Thoracic aorta (tissue), 2 donors: ENCODE data around the gene TYW1B. TPM values are rescaled to one million over a fixed set of nuclear protein-coding genes. Genes with fewer than 3 reads are reported as not detected.
"Not testable (repeated sequence)": the region's sequence is repeated elsewhere in the genome, so short reads cannot be mapped to it uniquely, and the experiment has no call there.

Source experiments
- ATAC-seq: fragments of 150-250 bp; one replicate; pipeline ENCODE4 v1.8.0; 2017; ENCODE audit warnings: low read depth; ENCODE audit not compliant: insufficient number of reproducible peaks, low FRiP score
- DNase-seq: peaks from one replicate; pipeline ENCODE4 v3.0.0-alpha.2; 2020; ENCODE audit warnings: low spot score
- H3K27ac ChIP-seq, 2 donors: fragments of 200-600 bp; sonication (generic); 1 replicate in 1 of 2; 2 replicates in 1 of 2; pipeline ENCODE4 v1.5.1; 2016; ENCODE audit warnings: mild to moderate bottlenecking in 2 of 2, moderate library complexity in 2 of 2
- H3K27me3 ChIP-seq: fragments of 200-600 bp; sonication (generic); replicated peaks from 2 replicates; pipeline ENCODE4 v1.6.0; 2016; ENCODE audit warnings: mild to moderate bottlenecking; ENCODE audit not compliant: insufficient read depth
- H3K36me3 ChIP-seq: fragments of 200-600 bp; sonication (generic); one replicate; pipeline ENCODE4 v1.5.1; 2016
- H3K4me1 ChIP-seq, 2 donors: fragments of 200-600 bp; sonication (generic); 1 replicate in 1 of 2; 2 replicates in 1 of 2; pipeline versions ENCODE4 v1.5.1 to v1.6.0; 2016; ENCODE audit warnings: low read depth in 2 of 2, mild to moderate bottlenecking in 1 of 2; ENCODE audit not compliant: control insufficient read depth in 1 of 2
- H3K4me3 ChIP-seq: fragments of 200-600 bp; sonication (generic); 2 replicates; pipeline ENCODE4 v1.5.1; 2016; ENCODE audit warnings: mild to moderate bottlenecking
- H3K9me3 ChIP-seq: fragments of 200-600 bp; sonication (generic); 2 replicates; pipeline ENCODE4 v1.5.1; 2016
- total RNA-seq, 2 donors: library from RNA; depleted of rRNA; stranded (reverse); fragments of >200 nt; gene quantifications; one replicate each; pipeline versions ENCODE4 v1.1.0 to v1.2.3, GENCODE V29; 2016
- TF ChIP-seq, protein P1 (sequence below): fragments of 200-600 bp; sonication (generic); IDR thresholded peaks from one replicate; pipeline ENCODE4 v1.5.1; 2019; ENCODE audit warnings: antibody characterized with exemption

Gene TYW1B, protein sequence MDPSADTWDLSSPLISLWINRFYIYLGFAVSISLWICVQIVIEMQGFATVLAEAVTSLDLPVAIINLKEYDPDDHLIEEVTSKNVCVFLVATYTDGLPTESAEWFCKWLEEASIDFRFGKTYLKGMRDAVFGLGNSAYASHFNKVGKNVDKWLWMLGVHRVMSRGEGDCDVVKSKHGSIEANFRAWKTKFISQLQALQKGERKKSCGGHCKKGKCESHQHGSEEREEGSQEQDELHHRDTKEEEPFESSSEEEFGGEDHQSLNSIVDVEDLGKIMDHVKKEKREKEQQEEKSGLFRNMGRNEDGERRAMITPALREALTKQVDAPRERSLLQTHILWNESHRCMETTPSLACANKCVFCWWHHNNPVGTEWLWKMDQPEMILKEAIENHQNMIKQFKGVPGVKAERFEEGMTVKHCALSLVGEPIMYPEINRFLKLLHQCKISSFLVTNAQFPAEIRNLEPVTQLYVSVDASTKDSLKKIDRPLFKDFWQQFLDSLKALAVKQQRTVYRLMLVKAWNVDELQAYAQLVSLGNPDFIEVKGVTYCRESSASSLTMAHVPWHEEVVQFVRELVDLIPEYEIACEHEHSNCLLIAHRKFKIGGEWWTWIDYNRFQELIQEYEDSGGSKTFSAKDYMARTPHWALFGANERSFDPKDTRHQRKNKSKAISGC
- 1 to 10 TPM; 1.1 to 6.8 TPM for total RNA-seq

DNA sequence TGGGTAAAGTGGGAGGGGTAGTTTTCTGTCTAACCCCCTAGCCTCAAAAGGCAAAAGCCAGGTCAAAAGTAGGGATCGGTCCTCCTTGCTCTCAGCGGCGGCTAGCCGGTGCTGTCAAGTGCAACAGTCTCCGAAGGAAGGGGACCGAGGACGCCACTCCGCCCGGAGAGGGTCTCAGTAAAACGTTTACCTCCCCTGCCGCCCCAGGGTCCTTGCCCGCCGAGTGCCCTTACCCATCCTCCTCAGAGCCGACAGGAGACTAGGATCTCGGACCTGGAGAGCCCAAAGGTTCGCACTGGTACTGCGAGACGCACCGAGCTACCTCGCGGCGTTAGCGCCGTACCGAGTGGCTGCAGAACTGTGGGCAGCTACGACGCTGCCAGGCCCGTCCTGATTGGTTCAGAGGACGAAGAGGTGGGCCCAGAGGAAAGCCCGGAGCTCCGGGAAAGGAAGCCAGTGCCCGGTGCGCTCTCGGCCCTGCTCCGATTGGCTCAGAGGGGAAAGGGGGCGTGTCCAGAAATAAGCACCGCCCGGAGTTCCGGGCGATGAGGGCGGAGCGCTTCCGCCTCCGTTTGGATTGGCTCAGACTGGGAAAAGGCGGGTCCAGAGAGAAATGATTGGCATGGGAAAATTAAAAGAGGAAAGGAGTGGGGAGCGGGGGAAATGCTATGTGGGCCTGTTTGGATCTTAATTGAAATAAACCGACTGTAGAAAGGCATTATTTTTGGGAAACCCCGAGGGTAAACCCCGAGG is at the start of gene TYW1B:
Gene TYW1B (minus strand): TSS at position 362 of the 753 bp plus-strand sequence. CDS start 125 bp downstream, at position 237.
- DNase-seq, result peak; percentile 94
- peak within 1 kb of the TSS; percentile 89 to 98 for H3K27ac ChIP-seq
- ATAC-seq, result peak; percentile 87
- not testable (repeated sequence) for H3K27me3 ChIP-seq, H3K9me3 ChIP-seq
- peaks cover 13 to 30% of the 10 kb centered on the region in 2 donors for H3K4me1 ChIP-seq
- TF ChIP-seq, protein P1, sequence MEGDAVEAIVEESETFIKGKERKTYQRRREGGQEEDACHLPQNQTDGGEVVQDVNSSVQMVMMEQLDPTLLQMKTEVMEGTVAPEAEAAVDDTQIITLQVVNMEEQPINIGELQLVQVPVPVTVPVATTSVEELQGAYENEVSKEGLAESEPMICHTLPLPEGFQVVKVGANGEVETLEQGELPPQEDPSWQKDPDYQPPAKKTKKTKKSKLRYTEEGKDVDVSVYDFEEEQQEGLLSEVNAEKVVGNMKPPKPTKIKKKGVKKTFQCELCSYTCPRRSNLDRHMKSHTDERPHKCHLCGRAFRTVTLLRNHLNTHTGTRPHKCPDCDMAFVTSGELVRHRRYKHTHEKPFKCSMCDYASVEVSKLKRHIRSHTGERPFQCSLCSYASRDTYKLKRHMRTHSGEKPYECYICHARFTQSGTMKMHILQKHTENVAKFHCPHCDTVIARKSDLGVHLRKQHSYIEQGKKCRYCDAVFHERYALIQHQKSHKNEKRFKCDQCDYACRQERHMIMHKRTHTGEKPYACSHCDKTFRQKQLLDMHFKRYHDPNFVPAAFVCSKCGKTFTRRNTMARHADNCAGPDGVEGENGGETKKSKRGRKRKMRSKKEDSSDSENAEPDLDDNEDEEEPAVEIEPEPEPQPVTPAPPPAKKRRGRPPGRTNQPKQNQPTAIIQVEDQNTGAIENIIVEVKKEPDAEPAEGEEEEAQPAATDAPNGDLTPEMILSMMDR, result peak; percentile 33
- peaks cover 12% of the 10 kb centered on the region for H3K36me3 ChIP-seq
- H3K4me3 ChIP-seq, result peak within 1 kb of the TSS; percentile 96

DNA sequence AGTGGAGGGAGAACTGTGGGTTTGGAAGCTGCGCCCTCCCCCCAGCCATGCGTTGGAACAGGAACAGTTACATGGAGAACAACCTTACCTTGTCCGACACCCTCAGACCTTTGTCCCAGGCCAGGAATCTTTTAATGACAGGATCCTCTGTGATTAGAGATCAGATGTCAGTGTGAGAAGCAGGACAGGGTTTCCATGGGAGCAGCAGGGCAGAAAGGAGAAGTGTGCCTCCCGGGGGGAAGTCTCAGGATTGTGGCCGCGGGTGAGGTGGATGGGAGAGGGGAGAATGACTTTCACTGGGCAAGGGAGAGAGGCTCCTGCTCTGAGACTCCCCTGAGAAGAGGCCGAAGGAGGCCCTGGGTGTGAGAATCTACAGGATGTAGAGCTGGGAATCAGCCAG is 39.6 kb upstream of the TYW1B start:
- not testable (repeated sequence) for H3K27me3 ChIP-seq, DNase-seq, H3K27ac ChIP-seq, H3K4me3 ChIP-seq, ATAC-seq, H3K9me3 ChIP-seq, H3K36me3 ChIP-seq, H3K4me1 ChIP-seq

DNA sequence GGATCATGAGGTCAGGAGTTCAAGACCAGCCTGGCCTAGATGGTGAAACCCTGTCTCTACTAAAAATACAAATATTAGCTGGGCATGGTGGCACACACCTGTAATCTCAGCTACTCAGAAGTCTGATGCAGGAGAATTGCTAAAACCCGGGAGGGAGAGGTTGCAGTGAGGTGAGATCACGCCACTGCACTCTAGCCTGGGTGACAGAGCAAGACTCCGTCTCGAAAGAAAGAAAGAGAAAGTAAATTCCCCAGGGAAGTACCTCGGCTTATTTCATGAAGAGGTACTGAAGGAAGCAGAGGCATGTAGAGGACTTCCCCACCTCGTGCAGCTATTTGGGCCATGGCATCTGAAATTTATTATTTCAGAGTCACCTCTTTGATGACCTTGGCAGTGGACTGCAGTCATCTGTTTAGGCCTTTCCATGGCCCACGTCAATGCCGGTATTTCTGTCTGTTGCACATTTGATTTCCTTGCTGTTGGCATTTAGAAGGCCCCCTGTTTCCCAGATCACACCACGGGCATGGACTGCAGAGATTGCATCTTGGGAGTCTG is 30.9 kb upstream of the TYW1B start:
- not testable (repeated sequence) for H3K27ac ChIP-seq, DNase-seq, ATAC-seq, H3K27me3 ChIP-seq, H3K9me3 ChIP-seq, H3K36me3 ChIP-seq, H3K4me3 ChIP-seq, H3K4me1 ChIP-seq

DNA sequence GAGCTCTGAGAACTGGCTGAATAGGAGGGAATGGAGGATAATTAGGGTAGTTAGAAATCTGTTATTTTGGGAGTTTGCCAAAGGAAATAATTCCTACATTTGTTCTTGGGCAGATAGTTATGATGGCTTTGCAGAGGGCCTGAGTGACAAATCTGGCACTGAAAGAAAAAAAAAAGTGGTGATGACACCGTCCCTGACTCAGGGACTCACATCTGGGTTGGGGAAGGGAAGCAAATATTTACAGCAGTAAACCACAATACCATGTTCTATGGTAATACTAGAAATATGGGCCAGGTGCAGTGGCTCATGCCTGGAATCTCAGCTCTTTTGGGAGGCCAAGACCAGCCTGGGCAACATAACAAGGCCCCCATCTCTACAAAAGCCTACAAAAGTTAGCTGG is 29.9 kb upstream of the TYW1B start:
- not testable (repeated sequence) for DNase-seq, H3K27ac ChIP-seq, H3K4me3 ChIP-seq

DNA sequence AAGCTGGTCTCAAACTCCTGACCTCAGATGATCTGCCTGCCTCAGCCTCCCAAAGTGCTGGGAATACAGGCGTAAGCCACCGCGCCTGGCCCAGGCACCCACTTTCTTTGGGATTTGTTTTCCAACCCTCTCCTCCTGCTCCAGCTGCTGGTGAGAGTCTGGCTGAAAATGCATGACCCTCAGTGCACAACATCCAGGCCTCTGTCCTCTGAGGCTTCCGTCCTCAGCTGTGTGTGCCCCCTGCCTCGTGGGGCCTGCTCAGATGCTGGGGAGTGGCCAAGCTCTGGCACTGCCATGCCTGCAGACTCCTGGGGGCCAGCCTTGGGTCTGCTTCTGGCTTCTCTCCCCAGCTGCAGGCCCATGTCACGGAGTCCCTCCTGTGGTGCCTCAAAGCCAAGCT is 27.3 kb upstream of the TYW1B start:
- H3K9me3 ChIP-seq, DNase-seq, ATAC-seq: not testable (repeated sequence)

More for the DNA sequence above, 29.9 kb upstream of the TYW1B start:
- ATAC-seq, H3K27me3 ChIP-seq, H3K36me3 ChIP-seq, H3K4me1 ChIP-seq, H3K9me3 ChIP-seq: not testable (repeated sequence)

DNA sequence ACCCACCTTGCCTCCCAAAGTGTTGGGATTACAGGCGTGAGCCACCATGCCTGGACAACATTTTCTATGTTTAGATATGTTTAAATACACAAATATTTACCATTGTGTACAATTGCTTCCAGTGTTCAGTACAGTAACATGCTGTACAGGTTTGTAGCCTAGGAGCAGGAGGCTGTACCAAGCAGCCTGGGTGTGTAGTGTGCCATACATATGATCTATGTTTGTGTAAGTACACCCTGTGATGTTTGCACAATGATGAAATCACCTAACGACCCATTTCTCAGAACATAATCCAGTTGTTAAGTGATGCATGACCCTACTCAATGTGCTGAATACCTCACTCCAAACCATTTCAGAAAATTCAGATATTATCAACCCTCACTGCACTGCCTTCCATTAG is 24.9 kb upstream of the TYW1B start:
- not testable (repeated sequence) for H3K27ac ChIP-seq, H3K4me3 ChIP-seq, H3K27me3 ChIP-seq, H3K36me3 ChIP-seq, DNase-seq, H3K9me3 ChIP-seq, ATAC-seq, H3K4me1 ChIP-seq

More for the DNA sequence above, 27.3 kb upstream of the TYW1B start:
- H3K27me3 ChIP-seq, H3K4me1 ChIP-seq, H3K36me3 ChIP-seq, H3K4me3 ChIP-seq, H3K27ac ChIP-seq: not testable (repeated sequence)

DNA sequence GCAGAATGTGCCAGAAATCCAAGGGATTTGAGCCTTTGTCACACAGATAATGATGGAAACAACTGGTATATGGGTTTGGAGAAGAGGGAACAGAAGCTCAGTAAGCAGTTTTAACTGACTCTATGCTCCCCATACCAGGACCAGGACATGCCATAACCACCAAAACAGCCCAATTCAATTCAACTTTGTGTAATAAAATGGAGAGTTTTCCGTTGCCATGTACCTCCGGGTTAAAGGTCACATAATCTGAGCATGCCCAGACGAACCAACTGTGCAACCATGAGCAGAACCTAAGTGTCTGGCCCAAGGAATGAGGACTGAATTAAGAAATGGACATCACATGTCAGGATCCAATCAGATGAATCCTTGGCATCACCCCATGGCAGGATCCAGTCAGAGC is 22.7 kb upstream of the TYW1B start:
- not testable (repeated sequence) for H3K27me3 ChIP-seq, H3K9me3 ChIP-seq, ATAC-seq, H3K27ac ChIP-seq, DNase-seq, H3K4me3 ChIP-seq, H3K4me1 ChIP-seq, H3K36me3 ChIP-seq

DNA sequence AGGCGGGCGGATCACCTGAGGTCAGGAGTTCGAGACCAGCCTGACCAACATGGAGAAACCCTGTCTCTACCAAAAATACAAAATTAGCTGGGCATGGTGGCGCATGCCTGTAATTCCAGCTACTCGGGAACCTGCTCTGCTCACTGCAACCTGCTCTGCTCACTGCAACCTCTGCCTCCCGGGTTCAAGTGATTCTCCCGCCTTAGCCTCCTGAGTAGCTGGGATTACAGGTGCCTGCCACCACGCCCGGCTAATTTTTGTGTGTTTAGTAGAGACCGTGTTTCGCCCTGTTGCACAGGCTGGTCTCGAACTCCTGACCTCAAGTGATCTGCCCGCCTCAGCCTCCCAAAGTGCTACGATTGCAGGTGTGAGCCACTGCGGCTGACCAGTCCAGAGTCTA is 16.1 kb upstream of the TYW1B start:
- not testable (repeated sequence) for H3K9me3 ChIP-seq, H3K27me3 ChIP-seq, H3K27ac ChIP-seq, H3K4me1 ChIP-seq, DNase-seq, ATAC-seq, H3K4me3 ChIP-seq, H3K36me3 ChIP-seq

DNA sequence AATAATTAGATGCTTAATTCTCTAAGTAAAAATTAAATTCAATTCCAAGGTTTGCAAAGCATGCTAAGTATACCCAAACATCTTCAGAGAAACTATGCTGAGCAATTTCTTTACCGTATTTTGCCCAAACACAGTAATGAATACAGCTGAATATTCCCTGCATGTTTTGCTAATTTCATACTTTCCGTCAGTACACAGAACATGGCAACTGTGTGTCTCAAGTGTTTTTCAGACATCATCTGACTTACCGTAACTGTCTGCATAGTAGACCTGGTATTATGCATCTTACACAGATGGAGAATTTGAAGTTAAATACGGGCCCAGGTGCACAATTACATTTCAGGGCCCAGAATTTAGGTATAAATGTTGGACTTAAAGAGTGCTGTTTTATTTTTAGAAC is 15.2 kb upstream of the TYW1B start:
- not testable (repeated sequence) for H3K4me1 ChIP-seq, ATAC-seq, H3K9me3 ChIP-seq, H3K4me3 ChIP-seq, H3K27me3 ChIP-seq, H3K27ac ChIP-seq, DNase-seq, H3K36me3 ChIP-seq

DNA sequence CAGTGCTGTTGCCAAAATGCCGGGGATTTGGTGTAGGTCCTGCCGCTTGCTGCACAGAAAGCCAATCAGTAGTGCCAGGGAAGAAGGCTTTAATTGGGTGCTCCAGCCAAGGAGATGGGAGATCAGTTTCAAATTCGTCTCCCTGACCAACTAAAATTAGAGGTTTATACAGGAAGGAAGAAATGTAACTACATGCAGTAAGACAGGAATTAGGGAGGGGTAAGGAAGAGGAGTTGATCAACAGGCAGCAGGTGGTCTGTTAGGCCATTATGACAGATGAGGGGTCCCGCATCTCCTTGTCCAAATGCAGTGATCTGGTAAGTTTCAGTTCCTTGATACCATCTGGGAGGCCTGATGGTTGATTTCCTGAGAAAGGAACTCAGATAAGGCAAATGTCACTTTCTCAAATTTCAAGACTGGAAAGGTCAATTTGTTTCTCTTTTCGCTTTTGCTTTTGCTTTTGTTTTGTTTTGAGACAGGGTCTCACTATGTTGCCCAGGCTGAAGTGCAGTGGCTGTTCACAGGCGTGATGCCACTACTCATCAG is 13.0 kb upstream of the TYW1B start:
- not testable (repeated sequence) for ATAC-seq
- peaks cover 24% of the 10 kb centered on the region for H3K36me3 ChIP-seq

DNA sequence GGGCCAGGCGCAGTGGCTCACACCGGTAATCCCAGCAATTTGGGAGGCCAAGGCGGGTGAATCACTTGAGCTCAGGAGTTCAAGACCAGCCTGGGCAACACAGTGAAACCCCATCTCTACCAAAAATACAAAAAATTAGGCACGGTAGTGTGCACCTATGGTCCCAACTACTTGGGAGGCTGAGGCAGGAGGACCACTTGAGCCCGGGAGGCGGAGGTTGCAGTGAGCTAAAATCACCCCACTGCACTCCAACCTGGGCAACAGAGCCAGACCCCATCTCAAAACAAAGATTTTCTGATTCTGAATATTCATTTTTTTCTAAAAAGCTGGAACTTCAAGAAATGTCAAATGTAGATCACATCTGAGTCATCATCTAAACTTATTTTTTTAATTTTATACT is 10.3 kb upstream of the TYW1B start:
- not testable (repeated sequence) for H3K4me1 ChIP-seq, ATAC-seq, H3K4me3 ChIP-seq, H3K9me3 ChIP-seq, DNase-seq, H3K27ac ChIP-seq, H3K27me3 ChIP-seq
- H3K36me3 ChIP-seq, result peaks cover 45% of the 10 kb centered on the region

More for the DNA sequence above, 13.0 kb upstream of the TYW1B start:
- H3K9me3 ChIP-seq, H3K27me3 ChIP-seq, H3K4me3 ChIP-seq, DNase-seq, H3K27ac ChIP-seq, H3K4me1 ChIP-seq: not testable (repeated sequence)
